Panc1 (cell line): ENCODE measurements around the gene TMEM238L. TPM values are rescaled to one million over a fixed set of nuclear protein-coding genes. Genes with fewer than 3 reads are reported as not detected.

Source experiments
- ATAC-seq: fragments of 200-7000 bp; cut with Tn5 transposase; 2 replicates; pipeline ENCODE4 v1.9.1; 2020; ENCODE audit warnings: mild to moderate bottlenecking, moderate library complexity
- BruUV-seq: library from RNA; stranded (reverse); fragments of 400-500 nt; replicated peaks from 2 replicates; lab custom pipeline; 2021; lab: Mats Ljungman, UMichigan
- CTCF ChIA-PET: fragments of 300-600 bp; sonication (Branson Sonifier 250); formaldehyde crosslinking; loops from one replicate; lab custom pipeline; 2022; ENCODE audit warnings: antibody characterized with exemption; lab: Charles Lee
- POLR2A ChIA-PET: fragments of 300-600 bp; sonication (Branson Sonifier 250); formaldehyde crosslinking; loops from one replicate; lab custom pipeline; 2022; ENCODE audit warnings: antibody characterized with exemption; lab: Charles Lee
- DNase-seq: peaks from one replicate; pipeline ENCODE4 v3.0.0-alpha.2; 2010; ENCODE audit warnings: low read depth, low spot score
- H3K27ac ChIP-seq: 2 replicates; pipeline ENCODE4 v1.5.1; 2011; ENCODE audit warnings: mild to moderate bottlenecking, low read length, inconsistent platforms
- H3K27me3 ChIP-seq: fragments of 200-500 bp; sonication (Bioruptor generic); 2 replicates; pipeline ENCODE4 v1.6.0; 2014; ENCODE audit warnings: low read length, inconsistent platforms; ENCODE audit not compliant: control insufficient read depth, insufficient read depth
- H3K36me3 ChIP-seq: fragments of 200-500 bp; sonication (Bioruptor generic); 2 replicates; pipeline ENCODE4 v1.5.1; 2014; ENCODE audit warnings: inconsistent platforms, mild to moderate bottlenecking, low read length, moderate library complexity; ENCODE audit not compliant: control insufficient read depth, insufficient read depth
- H3K4me1 ChIP-seq: 2 replicates; pipeline ENCODE4 v1.5.1; 2011; ENCODE audit warnings: inconsistent platforms, mild to moderate bottlenecking, low read length, moderate library complexity; ENCODE audit not compliant: control insufficient read depth, insufficient read depth
- H3K4me3 ChIP-seq, 2 experiments: 2 replicates each; pipeline ENCODE4 v1.5.1; 2011 to 2012; ENCODE audit warnings: low read depth in 2 of 2, low read length in 2 of 2, mild to moderate bottlenecking in 2 of 2, inconsistent platforms in 1 of 2, moderate library complexity in 1 of 2
- H3K9me3 ChIP-seq: fragments of 200-500 bp; sonication (Bioruptor generic); 2 replicates; pipeline ENCODE4 v1.5.1; 2014; ENCODE audit warnings: low read depth, mild to moderate bottlenecking, inconsistent platforms, low read length, moderate library complexity; ENCODE audit not compliant: control insufficient read depth, insufficient read depth
- CTCF ChIP-seq: fragments of 450-650 bp; IDR thresholded peaks from 2 replicates; pipeline ENCODE4 v1.5.1; 2017; ENCODE audit warnings: mild to moderate bottlenecking
- POLR2AphosphoS5 ChIP-seq: IDR thresholded peaks from 2 replicates; pipeline ENCODE4 v1.6.1; 2012; ENCODE audit warnings: mild to moderate bottlenecking, low read depth, low read length, moderate library complexity
- REST ChIP-seq, 2 experiments: IDR thresholded peaks; 2 replicates each; pipeline ENCODE4 v1.6.1; 2011 to 2012; ENCODE audit warnings: low read depth in 2 of 2, control low read depth in 1 of 2, low read length in 1 of 2, mild to moderate bottlenecking in 1 of 2, moderate library complexity in 1 of 2; ENCODE audit not compliant: insufficient read depth in 1 of 2
- SIN3A ChIP-seq: IDR thresholded peaks from 2 replicates; pipeline ENCODE4 v1.6.1; 2012; ENCODE audit warnings: low read depth, mild to moderate bottlenecking, low read length, moderate library complexity, borderline replicate concordance; ENCODE audit not compliant: insufficient read depth
- TCF7L2 ChIP-seq: IDR thresholded peaks from 2 replicates; pipeline ENCODE4 v1.6.1; 2011; ENCODE audit warnings: mild to moderate bottlenecking, low read depth, low read length, inconsistent platforms
- in situ Hi-C: cut with HindIII; loops from 2 replicates; pipeline ENCODE4 v1.10.0; 2016; ENCODE audit warnings: low sequenced_read_pairs, low pct_unique_long_range_greater_than_20kb
- intact Hi-C: fragments of 100-400 bp; cut with micrococcal nuclease; formaldehyde crosslinking; loops from one replicate; pipeline ENCODE4 v1.10.0; 2022; ENCODE audit not compliant: unreplicated experiment
- total RNA-seq: library from RNA; stranded (reverse); gene quantifications from one replicate; pipeline ENCODE4 v1.2.1, GENCODE V29; 2021; ENCODE audit not compliant: unreplicated experiment

Gene TMEM238L
- total RNA-seq, 1 experiment from 2014 or later, result not detected

GRCh38 chr17:10758062-10758461, 45.8 kb downstream of the TMEM238L start:
- no peak overlapping the region for H3K27ac ChIP-seq
- H3K4me1 ChIP-seq, result no peaks in the 10 kb centered on the region; the same call in 1 of the 2 replicates
- no peak overlapping the region for H3K4me3 ChIP-seq
- in situ Hi-C loops (no loop called here), intact Hi-C loops (no loop called here)
- BruUV-seq, result no TSS peak
- POLR2A ChIA-PET, result interaction anchor here (0.5 kb wide), 1 partner anchor 67 kb away, joined by 4 read pairs; no protein-coding TSS in a partner anchor
- no peaks in the 10 kb centered on the region for H3K36me3 ChIP-seq
- no peaks in the 10 kb centered on the region for H3K9me3 ChIP-seq
- CTCF ChIA-PET, result no interaction called here
- ATAC-seq (no peak), DNase-seq (no peak)
- TF ChIP-seq TCF7L2 (no peak), REST (IDR thresholded peaks at IDR 0.05; ENCODE audit: insufficient read depth in 1 of 2, low read depth in 2 of 2, low read length in 1 of 2) (no peak), CTCF (no peak), SIN3A (no peak), POLR2AphosphoS5 (no peak)
- no peaks in the 10 kb centered on the region for H3K27me3 ChIP-seq

- POLR2A ChIA-PET, result interaction anchor here (0.5 kb wide), 1 partner anchor 66 kb away, joined by 4 read pairs; no protein-coding TSS in a partner anchor
- intact Hi-C loops (no loop called here), in situ Hi-C loops (no loop called here)
- Histone ChIP-seq H3K36me3 (no peaks in the 10 kb centered on the region), H3K4me3 (no peak overlapping the region), H3K4me1 (no peaks in the 10 kb centered on the region; the same call in 1 of the 2 replicates), H3K27ac (no peak overlapping the region), H3K27me3 (no peaks in the 10 kb centered on the region), H3K9me3 (no peaks in the 10 kb centered on the region)
- CTCF ChIA-PET, result no interaction called here
- no peak for TF ChIP-seq REST (IDR thresholded peaks at IDR 0.05; ENCODE audit: insufficient read depth in 1 of 2, low read depth in 2 of 2, low read length in 1 of 2)
- TF ChIP-seq CTCF, result no peak
- no peak for TF ChIP-seq POLR2AphosphoS5
- no peak for TF ChIP-seq TCF7L2
- no peak for TF ChIP-seq SIN3A
- no TSS peak for BruUV-seq
- DNase-seq (no peak), ATAC-seq (no peak)
Observed at GRCh38 chr17:10757647-10758046, 46.3 kb downstream of the TMEM238L start.
